Skeletal muscle satellite cell (primary cell): ENCODE results near the gene AVPI1.
"Not testable (repeated sequence)": the region's sequence is repeated elsewhere in the genome, so short reads cannot be mapped to it uniquely, and the experiment has no call there.

ENCODE experiments used
- H3K27me3 ChIP-seq: 2 replicates; pipeline ENCODE4 v1.7.0; 2013; ENCODE audit warnings: low read length; ENCODE audit not compliant: control insufficient read depth, insufficient read depth
- H3K36me3 ChIP-seq: 2 replicates; pipeline ENCODE4 v1.7.0; 2013; ENCODE audit warnings: mild to moderate bottlenecking, control low read depth, low read length; ENCODE audit not compliant: insufficient read depth
- H3K4me1 ChIP-seq: 2 replicates; pipeline ENCODE4 v1.7.0; 2013; ENCODE audit warnings: low read length; ENCODE audit not compliant: control insufficient read depth, insufficient read depth
- H3K4me2 ChIP-seq: 2 replicates; pipeline ENCODE4 v1.7.0; 2013; ENCODE audit warnings: mild to moderate bottlenecking, low read length
- H3K4me3 ChIP-seq: 2 replicates; pipeline ENCODE4 v1.7.0; 2013; ENCODE audit warnings: low read length
- H3K9ac ChIP-seq: 2 replicates; pipeline ENCODE4 v1.7.0; 2013; ENCODE audit warnings: mild to moderate bottlenecking, low read depth, low read length, moderate library complexity
- H3K9me3 ChIP-seq: replicated peaks from 2 replicates; pipeline ENCODE4 v1.7.0; 2013; ENCODE audit warnings: mild to moderate bottlenecking, control low read depth, low read length

The AVPI1 gene

DNA sequence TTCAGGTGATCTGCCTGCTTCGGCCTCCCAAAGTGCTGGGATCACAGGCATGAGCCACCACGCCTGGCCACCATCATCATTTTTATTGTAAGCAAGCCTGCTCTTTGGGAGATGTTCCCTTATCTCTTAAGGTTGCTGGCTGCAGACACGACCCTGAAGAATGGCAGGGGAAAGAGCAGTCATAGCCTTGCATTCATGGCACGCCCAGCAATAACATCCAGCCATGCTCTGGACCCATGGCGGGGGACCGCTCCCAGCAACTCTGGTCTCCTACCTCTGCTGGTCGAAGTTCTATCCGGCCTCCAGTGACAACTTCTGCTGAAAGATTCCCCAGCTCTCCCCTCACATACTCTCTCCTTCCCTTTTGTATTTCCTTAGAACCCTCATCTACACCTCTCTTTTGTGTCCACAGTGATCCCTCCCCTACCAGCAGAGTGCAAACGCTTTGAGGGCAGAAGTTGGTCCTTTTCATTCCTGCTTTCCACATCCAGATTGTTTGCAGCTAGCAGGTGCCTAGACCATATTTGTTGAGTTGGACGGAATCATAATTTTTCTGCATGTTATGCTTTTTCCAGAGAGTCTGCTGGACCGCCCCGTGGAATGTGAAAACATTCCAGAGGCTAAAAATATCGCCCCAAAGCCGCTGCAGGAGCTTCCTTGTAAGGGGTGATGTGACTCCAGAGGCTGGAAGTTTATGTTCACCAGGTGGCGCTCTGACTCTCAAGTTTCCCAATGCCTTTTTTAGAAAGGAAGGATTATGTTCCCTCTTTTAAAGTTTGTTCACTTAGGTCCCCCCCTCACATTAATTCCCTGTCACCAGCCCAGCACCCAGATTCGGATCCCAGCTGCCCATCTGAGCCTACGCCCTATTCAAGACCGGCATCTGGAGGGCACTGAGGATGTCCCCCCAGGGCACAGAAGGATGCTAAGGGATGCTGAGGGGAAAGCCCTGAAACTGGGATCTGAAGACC, 22.2 kb upstream of the AVPI1 start:
- Histone ChIP-seq H3K9me3 (no peaks in the 10 kb centered on the region), H3K9ac (no peak overlapping the region), H3K4me3 (no peak overlapping the region), H3K36me3 (no peaks in the 10 kb centered on the region), H3K4me1 (peaks cover 18% of the 10 kb centered on the region), H3K27me3 (no peaks in the 10 kb centered on the region), H3K4me2 (peak overlapping the region; percentile 11)

DNA sequence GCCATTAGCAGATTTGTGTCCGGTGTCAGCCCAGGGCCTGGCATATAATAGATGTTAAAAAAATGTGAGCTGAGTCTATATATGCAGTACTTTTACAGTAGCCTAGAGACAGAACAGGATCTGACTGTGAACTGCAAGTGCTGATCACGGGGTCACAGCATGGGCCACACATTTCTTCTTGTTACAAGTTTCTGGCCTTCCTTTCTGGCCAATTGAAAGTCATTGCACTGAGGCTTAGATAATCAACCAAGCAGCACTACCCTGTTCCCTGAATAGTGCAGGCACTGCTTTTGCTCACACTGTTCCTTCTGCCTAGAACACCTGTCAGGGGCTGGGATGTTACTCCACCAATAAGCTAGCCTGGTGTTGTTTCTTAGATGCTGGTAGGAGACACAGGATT, 21.1 kb upstream of the AVPI1 start:
- Histone ChIP-seq H3K4me2 (no peak overlapping the region), H3K36me3 (no peaks in the 10 kb centered on the region), H3K4me3 (no peak overlapping the region), H3K4me1 (peaks cover 16% of the 10 kb centered on the region), H3K9me3 (no peaks in the 10 kb centered on the region), H3K27me3 (no peaks in the 10 kb centered on the region), H3K9ac (no peak overlapping the region)

DNA sequence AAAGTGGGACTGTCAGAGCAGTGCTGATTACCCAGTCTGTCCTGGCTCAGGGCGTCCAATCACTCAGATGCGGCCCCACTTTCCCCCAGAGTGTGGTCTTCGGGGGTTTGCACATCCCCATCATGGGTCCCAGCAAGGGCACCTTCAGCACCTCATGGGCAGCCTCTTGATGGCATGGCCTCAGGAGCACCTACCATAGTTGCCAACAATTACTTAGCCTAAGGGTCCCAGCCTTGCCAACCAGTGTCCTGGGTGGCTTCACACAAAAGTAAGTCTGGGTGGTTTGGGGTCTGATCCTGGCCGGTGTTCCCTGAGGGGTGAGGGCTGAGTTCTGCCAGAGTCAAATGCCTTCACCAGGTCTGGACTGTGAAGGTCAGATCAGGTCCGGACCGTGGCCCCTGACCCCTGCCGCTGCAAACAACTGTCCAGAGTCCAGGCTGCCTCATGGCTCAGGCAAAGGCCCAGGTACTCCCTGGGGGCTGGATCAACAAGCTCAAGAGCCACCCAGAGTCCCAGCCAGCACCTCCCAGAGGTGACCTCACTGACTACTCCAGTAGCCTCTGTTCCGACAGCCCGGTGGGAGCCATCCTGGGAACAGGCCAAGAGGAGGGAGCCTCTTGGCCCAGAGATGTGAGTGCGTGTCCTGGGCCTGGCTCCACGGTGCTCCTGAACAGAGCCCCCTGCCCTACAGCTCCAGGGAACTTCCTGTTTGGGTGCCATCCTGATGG, 20.3 kb upstream of the AVPI1 start:
- Histone ChIP-seq H3K9me3 (no peaks in the 10 kb centered on the region), H3K36me3 (no peaks in the 10 kb centered on the region), H3K4me1 (peaks cover 10% of the 10 kb centered on the region), H3K4me2 (no peak overlapping the region), H3K27me3 (no peaks in the 10 kb centered on the region), H3K9ac (no peak overlapping the region), H3K4me3 (no peak overlapping the region)

DNA sequence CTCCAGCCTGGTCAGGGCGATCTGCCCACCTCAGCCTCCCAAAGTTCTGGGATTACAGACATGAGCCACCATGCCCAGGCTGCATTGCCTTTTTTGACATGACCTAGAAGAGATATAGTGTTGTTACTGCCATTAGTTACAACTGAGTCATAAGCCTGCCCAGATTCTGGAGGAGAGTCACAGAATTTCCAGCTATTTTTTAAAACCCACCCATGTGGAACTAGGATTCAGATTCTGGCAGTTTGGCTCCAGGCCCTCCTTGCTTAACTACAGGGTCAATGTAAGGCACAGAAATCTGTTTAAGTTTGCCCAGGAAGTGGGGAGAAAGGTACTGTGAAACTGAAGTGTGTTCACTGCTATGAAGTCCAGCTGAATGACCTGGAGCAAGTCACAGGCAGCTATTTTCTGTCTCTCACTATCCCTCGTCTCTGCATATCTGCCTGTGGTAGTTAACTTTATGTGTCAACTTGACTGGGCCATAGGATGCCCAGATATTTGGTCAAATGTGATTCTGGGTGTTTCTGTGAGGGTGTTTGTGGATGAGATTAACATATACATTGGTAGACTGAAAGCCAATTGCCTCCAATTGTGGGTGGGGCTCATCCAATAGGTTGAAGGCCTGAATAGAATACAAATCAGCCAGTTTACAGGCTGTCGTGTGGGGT, 18.1 kb upstream of the AVPI1 start:
- Histone ChIP-seq H3K4me1 (peaks cover 10% of the 10 kb centered on the region), H3K4me3 (no peak overlapping the region), H3K4me2 (no peak overlapping the region), H3K9ac (no peak overlapping the region), H3K27me3 (no peaks in the 10 kb centered on the region), H3K36me3 (no peaks in the 10 kb centered on the region), H3K9me3 (no peaks in the 10 kb centered on the region)

DNA sequence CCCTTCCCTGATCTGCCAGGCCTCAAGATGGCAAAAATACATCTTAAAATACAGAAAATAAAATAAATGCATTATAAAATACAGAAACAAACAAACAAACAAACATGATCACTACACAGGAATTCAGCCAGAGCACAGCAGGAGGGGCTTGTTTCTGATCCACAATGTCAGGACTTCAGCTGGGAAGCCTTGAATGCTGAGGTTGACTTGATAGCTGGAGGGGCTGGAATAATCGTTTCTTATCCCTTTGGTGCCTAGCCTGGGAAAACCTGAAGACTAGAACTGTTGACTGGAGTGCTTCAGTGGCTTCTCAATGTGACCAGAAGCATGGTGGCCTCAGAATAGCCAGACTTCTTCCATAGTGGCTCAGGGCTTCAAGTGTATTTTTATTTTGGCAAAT, 17.3 kb upstream of the AVPI1 start:
- H3K9me3 ChIP-seq: no peaks in the 10 kb centered on the region
- no peak overlapping the region for H3K4me3 ChIP-seq
- H3K4me1 ChIP-seq: peaks cover 5% of the 10 kb centered on the region
- no peaks in the 10 kb centered on the region for H3K27me3 ChIP-seq
- no peaks in the 10 kb centered on the region for H3K36me3 ChIP-seq
- no peak overlapping the region for H3K9ac ChIP-seq
- no peak overlapping the region for H3K4me2 ChIP-seq

DNA sequence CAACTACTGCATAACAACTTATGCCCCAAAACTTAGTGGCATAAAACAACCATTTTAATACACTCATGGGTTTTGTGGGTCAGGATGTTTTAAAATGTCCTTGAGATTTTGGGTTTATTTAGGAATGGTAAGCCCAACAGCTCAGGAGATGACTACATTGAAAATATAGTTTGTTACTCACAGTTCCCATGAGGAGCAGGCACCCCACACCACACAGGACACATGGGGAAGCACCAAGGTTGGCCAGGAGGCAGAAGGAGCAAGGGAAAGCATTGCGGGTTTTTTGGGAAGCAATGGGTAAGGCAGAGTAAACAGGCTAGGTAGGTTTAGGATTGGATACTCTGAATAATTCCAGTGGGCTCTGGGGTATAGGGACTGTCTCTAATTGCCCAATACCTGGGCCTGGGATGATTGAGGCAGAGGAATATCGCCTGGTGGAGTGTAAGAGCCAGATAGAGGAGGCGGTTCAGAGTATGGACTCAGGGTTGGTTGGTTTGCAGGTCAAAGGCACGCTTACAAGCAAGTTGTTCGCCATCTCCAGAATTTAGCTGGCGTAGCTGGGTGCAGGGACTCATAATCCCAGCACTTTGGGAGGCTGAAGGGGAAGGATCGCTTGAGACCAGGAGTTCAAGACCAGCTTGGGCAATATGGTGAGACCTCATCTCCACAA, 16.5 kb upstream of the AVPI1 start:
- Histone ChIP-seq H3K4me3 (no peak overlapping the region), H3K4me2 (no peak overlapping the region), H3K4me1 (no peaks in the 10 kb centered on the region), H3K9me3 (no peaks in the 10 kb centered on the region), H3K27me3 (no peaks in the 10 kb centered on the region), H3K36me3 (no peaks in the 10 kb centered on the region), H3K9ac (no peak overlapping the region)

DNA sequence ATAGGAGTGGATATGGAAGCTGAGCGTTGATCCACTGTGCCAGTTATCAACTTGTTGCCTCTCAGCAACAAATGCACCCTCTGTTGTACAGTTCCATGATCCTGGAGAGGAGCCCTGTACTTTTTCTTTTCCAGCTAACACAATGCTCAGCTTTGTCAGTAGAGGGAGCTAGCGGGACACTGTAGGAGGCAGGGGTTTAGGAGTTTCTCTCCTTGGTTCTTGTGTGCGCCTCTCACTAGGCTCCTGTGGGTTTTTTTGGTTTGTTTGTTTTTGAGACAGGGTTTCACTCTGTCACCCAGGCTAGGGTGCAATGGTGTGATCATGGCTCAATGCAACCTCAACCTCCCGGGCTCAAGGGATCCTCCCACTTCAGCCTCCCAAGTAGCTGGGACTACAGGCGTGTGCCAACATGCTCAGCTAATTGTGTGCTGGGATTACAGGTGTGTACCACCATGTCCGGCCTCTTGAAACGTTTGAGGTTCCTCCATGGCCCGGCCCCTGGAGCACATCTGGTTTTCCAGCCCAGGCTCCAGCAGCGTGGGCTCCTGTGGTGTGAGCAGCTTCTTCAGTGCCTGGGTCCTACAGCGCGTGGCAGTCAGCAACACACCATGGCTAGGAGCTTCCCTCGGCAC, 14.5 kb upstream of the AVPI1 start:
- Histone ChIP-seq H3K4me1 (no peaks in the 10 kb centered on the region), H3K9me3 (no peaks in the 10 kb centered on the region), H3K9ac (no peak overlapping the region), H3K4me3 (no peak overlapping the region), H3K36me3 (no peaks in the 10 kb centered on the region), H3K27me3 (no peaks in the 10 kb centered on the region), H3K4me2 (no peak overlapping the region)

DNA sequence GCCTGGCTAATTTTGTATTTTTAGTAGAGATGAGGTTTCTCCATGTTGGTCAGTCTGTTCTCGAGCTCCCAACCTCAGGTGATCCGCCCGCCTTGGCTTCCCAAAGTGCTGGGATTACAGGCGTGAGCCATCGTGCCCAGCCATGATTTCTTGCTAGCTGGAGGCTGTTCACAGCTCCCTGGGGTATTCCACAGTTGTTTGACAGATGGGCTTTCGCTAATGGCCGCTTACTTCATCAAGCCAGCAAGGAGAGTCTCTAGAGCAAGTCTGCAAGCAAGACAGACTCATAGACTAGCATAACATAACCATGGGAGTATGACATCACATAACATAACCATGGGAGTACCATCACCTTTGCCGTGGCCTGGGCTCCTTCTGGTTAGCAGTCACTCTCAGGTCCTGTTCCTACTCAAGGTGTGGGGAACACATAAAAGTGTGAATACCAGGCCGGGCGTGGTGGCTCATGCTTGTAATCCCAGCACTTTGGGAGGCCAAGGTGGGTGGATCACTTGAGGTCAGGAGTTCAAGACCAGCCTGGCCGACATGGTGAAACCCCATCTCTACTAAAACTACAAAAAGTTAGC, 11.1 kb upstream of the AVPI1 start:
- H3K9me3 ChIP-seq, H3K4me2 ChIP-seq, H3K36me3 ChIP-seq, H3K4me1 ChIP-seq, H3K27me3 ChIP-seq, H3K4me3 ChIP-seq, H3K9ac ChIP-seq: not testable (repeated sequence)

DNA sequence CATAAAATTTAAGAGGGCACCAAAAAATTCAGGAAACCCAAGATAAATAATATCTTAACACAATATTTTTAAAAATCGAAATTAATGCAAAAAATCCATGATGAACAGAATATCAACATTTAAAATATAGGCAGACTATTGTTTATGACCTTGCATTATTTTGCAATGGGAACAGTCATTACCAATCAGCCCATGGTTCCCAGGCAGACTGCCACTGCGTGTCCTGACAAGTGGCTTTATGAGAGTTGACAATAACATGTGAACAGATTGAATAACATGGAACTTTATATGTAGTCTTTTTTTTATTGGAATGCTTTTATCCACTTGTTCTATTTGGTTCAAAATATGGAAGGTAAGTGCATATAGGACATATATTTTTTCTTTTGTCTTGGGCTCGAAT, 3.1 kb upstream of the AVPI1 start:
- H3K27me3 ChIP-seq: no peaks in the 10 kb centered on the region
- no peak overlapping the region for H3K4me3 ChIP-seq
- H3K9ac ChIP-seq: peak overlapping the region; percentile 56
- no peaks in the 10 kb centered on the region for H3K36me3 ChIP-seq
- peaks cover 43% of the 10 kb centered on the region for H3K4me1 ChIP-seq
- peak overlapping the region; percentile 29 for H3K4me2 ChIP-seq
- H3K9me3 ChIP-seq: no peaks in the 10 kb centered on the region

DNA sequence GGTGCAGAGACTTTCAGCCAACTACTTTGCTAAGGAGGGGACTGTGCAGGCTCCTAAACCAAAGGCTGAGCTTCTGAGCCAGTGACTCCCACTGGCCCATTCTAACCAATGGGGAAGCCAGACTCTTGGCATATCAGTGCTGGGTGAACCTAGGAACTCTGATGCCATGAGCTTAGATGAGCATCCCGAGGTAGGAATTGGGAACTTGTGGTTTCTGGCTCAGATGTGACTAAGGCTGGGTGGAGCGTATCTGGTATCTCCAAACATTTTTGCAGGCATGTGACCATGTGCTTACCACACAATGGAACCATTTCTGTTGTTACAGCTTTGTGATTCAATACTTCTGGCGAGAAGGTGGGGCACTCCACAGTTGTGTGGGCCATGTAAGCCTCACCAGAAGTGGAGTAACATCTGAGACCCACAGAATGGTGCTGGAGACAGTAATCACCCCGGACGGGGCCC, 2.5 kb upstream of the AVPI1 start:
- Histone ChIP-seq H3K4me2 (peak overlapping the region; percentile 29), H3K9ac (peak overlapping the region; percentile 81), H3K36me3 (no peaks in the 10 kb centered on the region), H3K4me3 (no peak overlapping the region), H3K9me3 (no peaks in the 10 kb centered on the region), H3K27me3 (no peaks in the 10 kb centered on the region), H3K4me1 (peaks cover 48% of the 10 kb centered on the region)
